LNCAP (cell line): ENCODE results near the gene ABCA7.

ENCODE experiments used
- CTCF ChIP-seq: fragments of 450-650 bp; IDR thresholded peaks from 2 replicates; pipeline ENCODE4 v1.5.1; 2017; ENCODE audit warnings: mild to moderate bottlenecking

The ABCA7 gene

GRCh38 chr19:1006711-1007398 is 33.1 kb upstream of the ABCA7 start:
- TF ChIP-seq CTCF = no peak

GRCh38 chr19:1007399-1008251 is 32.3 kb upstream of the ABCA7 start:
- TF ChIP-seq CTCF = no peak

GRCh38 chr19:1008268-1009040 is 31.5 kb upstream of the ABCA7 start:
- TF ChIP-seq CTCF = no peak

GRCh38 chr19:1009041-1009980 is 30.6 kb upstream of the ABCA7 start:
- TF ChIP-seq CTCF = no peak

- TF ChIP-seq CTCF = no peak
These were observed 29.8 kb upstream of the ABCA7 start for GRCh38 chr19:1009981-1010538.

GRCh38 chr19:1010586-1011510 is 29.1 kb upstream of the ABCA7 start:
- TF ChIP-seq CTCF = no peak
